ENCODE data around the gene SEMA3E. TPM values are rescaled to one million over a fixed set of nuclear protein-coding genes. Genes with fewer than 3 reads are reported as not detected.

The SEMA3E gene
- total RNA-seq, 4 donors from 2014 or later = 0.65 to 4.0 (median 2.1) TPM

DNA sequence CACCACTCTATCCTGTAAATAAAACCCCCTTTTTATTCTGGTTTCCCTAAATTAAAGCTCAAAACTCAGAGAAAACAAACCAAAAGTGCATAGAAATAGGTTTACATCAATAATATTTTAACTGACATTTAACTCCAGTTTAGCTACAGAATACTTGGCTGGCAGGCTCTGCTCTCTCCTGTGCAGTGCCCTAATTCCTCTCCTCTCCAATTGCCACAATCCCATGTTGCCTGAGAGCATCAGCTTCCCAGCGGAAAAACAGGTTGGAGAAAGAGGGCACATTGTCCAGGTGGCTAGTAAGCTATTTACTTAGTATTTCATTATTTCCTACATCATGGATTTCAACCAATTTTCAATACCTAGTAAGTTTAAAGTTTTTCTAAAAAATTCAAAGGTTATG is 8.7 kb downstream of the SEMA3E start:
- 72 to 76% methylated on average over 1 of the region's 1 CpG for WGBS, 2 donors
- TF ChIP-seq POLR2A (IDR thresholded peaks at IDR 0.05) = no peak
- TF ChIP-seq, protein P1, sequence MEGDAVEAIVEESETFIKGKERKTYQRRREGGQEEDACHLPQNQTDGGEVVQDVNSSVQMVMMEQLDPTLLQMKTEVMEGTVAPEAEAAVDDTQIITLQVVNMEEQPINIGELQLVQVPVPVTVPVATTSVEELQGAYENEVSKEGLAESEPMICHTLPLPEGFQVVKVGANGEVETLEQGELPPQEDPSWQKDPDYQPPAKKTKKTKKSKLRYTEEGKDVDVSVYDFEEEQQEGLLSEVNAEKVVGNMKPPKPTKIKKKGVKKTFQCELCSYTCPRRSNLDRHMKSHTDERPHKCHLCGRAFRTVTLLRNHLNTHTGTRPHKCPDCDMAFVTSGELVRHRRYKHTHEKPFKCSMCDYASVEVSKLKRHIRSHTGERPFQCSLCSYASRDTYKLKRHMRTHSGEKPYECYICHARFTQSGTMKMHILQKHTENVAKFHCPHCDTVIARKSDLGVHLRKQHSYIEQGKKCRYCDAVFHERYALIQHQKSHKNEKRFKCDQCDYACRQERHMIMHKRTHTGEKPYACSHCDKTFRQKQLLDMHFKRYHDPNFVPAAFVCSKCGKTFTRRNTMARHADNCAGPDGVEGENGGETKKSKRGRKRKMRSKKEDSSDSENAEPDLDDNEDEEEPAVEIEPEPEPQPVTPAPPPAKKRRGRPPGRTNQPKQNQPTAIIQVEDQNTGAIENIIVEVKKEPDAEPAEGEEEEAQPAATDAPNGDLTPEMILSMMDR (IDR thresholded peaks at IDR 0.05) = no peak
- intact Hi-C loops (cut with DNase I; ENCODE audit: low total_unique reads) = no loop called here
- no peak for DNase-seq (ENCODE audit: low spot score in 2 of 2)
- H3K4me3 ChIP-seq (ENCODE audit: low read depth, poor library complexity, severe bottlenecking) = no peak overlapping the region

DNA sequence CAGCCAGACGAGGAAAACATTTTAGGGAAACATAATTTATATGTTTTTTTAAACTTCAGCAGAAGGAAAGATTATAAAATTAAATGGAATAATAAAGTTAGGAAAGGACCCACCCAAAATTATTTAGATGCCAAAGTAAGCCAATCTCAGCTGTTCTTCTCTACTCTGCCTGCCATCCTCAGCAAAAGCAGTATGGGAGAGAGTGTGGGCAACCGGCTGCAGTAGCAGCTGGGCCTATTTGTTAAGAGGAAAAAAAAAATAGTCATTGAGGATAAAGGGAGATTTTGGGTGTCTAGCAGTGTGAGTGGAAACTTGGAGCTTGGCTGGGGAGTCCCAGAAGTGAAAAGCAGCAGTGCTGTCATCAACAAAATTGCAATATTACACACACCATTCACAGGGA is 15.4 kb downstream of the SEMA3E start:
- no peak for DNase-seq (ENCODE audit: low spot score in 2 of 2)
- WGBS, 2 donors = 78 to 80% methylated on average over 2 of the region's 2 CpGs
- H3K4me3 ChIP-seq (ENCODE audit: low read depth, poor library complexity, severe bottlenecking) = no peak overlapping the region
- intact Hi-C loops (cut with DNase I; ENCODE audit: low total_unique reads) = no loop called here
- TF ChIP-seq, protein P1 (IDR thresholded peaks at IDR 0.05) = no peak
- TF ChIP-seq POLR2A (IDR thresholded peaks at IDR 0.05) = no peak

DNA sequence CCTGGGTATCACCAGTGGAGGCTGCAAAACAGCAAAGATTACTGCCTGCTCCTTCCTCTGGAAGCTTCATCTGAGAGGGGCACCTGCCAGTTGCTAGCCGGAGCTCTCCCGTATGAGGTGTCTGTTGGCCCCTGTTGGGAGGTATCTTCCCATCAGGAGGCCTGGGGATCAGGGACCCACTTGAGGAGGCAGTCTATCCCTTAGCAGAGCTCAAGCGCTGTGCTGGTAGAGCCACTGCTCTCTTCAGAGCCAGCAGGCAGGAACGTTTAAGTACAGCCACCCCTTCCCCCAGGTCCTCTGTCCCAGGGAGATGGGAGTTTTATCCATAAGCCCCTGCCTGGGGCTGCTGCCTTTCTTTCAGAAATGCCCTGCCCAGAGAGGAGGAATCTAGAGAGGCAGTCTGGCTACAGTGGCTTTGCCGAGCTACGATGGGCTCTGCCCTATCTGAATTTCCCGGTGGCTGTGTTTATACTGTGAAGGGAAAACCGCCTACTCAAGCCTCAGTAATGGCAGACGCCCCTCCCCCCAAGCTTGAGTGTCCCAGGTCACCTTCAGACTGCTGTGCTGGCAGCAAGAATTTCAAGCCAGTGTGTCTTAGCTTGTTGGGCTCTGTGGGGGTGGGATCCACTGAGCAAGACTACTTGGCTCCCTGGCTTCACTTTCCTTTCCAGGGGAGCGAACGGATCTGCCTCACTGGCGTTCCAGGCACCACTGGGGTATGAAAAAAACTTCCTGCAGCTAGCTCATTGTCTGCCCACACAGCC is 19.6 kb downstream of the SEMA3E start:
- WGBS, 2 donors = 75 to 79% methylated on average over 12 of the region's 12 CpGs
- no peak for DNase-seq (ENCODE audit: low spot score in 2 of 2)
- TF ChIP-seq, protein P1 (IDR thresholded peaks at IDR 0.05) = no peak
- TF ChIP-seq POLR2A (IDR thresholded peaks at IDR 0.05) = no peak
- no peak overlapping the region for H3K4me3 ChIP-seq (ENCODE audit: low read depth, poor library complexity, severe bottlenecking)
- intact Hi-C loops (cut with DNase I; ENCODE audit: low total_unique reads) = no loop called here

DNA sequence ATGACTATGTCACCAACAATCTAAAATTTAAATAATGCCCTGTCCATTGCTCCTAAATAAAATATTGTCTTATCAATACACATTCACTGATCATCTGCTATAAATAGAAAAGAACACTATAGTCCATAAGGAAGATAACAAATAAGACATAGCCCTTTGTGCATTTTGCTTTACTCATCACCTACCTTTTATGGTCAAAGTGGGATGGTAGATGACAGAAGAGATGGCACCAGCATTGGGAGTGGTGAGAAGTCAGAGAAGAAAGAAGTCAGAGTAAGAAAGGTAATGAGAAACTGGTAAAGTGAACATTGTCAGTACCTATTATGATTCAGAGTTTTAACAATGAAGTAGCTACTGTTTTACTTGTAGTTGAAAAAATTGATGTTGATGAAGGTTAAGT is 31.1 kb downstream of the SEMA3E start:
- intact Hi-C loops (cut with DNase I; ENCODE audit: low total_unique reads) = no loop called here
- DNase-seq (ENCODE audit: low spot score in 2 of 2) = no peak
- no peak overlapping the region for H3K4me3 ChIP-seq (ENCODE audit: low read depth, poor library complexity, severe bottlenecking)
- no peak for TF ChIP-seq POLR2A (IDR thresholded peaks at IDR 0.05)
- TF ChIP-seq, protein P1 (IDR thresholded peaks at IDR 0.05) = no peak

DNA sequence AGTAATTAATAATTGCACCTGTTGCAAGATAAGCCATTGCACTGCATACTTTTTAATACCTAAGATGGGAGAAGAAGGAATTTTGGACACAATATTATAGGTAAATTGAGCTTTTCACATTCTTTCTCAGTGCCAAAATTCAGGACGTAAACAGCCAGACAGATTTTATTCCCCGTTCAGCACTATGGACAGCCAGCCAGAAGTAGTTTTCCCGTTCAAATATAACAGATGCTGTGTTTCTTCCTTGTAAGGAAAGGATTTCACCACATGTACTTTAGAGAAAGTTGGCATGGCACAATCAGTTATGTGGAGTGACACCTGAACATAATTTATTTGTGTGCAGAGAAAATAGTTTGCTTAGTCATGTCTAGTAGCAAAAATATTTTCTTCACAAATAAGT is 34.8 kb downstream of the SEMA3E start:
- no peak overlapping the region for H3K4me3 ChIP-seq (ENCODE audit: low read depth, poor library complexity, severe bottlenecking)
- WGBS, 2 donors = 45 to 47% methylated on average over 3 of the region's 3 CpGs
- intact Hi-C loops (cut with DNase I; ENCODE audit: low total_unique reads) = no loop called here
- TF ChIP-seq POLR2A (IDR thresholded peaks at IDR 0.05) = no peak
- TF ChIP-seq, protein P1 (IDR thresholded peaks at IDR 0.05) = no peak
- DNase-seq (ENCODE audit: low spot score in 2 of 2) = no peak

DNA sequence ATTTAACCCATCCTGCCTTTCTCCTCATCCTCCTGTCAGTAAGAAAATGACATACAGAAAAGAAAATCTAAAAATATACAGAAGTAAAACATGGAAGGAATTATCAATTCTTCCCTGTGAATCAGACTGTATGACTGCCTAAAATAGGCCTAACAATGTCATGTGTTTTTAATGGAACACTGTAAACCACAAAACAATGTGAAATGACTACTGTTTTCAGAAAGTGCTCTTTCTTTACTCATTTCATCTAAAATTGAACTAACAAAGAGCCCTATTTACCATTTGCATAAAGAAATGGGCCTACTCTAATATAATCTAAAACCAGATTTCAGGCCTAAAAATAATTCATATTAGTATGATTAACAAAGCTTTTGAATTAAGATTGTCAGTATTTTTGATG is 35.7 kb downstream of the SEMA3E start:
- DNase-seq (ENCODE audit: low spot score in 2 of 2) = no peak
- H3K4me3 ChIP-seq (ENCODE audit: low read depth, poor library complexity, severe bottlenecking) = no peak overlapping the region
- intact Hi-C loops (cut with DNase I; ENCODE audit: low total_unique reads) = no loop called here
- TF ChIP-seq POLR2A (IDR thresholded peaks at IDR 0.05) = no peak
- TF ChIP-seq, protein P1 (IDR thresholded peaks at IDR 0.05) = no peak
